ENCODE results near the gene LZTFL1. TPM values are rescaled to one million over a fixed set of nuclear protein-coding genes. Genes with fewer than 3 reads are reported as not detected.

Gene LZTFL1
- total RNA-seq, 4 donors from 2014 or later: 12.6 to 30.9 (median 23.3) TPM

DNA sequence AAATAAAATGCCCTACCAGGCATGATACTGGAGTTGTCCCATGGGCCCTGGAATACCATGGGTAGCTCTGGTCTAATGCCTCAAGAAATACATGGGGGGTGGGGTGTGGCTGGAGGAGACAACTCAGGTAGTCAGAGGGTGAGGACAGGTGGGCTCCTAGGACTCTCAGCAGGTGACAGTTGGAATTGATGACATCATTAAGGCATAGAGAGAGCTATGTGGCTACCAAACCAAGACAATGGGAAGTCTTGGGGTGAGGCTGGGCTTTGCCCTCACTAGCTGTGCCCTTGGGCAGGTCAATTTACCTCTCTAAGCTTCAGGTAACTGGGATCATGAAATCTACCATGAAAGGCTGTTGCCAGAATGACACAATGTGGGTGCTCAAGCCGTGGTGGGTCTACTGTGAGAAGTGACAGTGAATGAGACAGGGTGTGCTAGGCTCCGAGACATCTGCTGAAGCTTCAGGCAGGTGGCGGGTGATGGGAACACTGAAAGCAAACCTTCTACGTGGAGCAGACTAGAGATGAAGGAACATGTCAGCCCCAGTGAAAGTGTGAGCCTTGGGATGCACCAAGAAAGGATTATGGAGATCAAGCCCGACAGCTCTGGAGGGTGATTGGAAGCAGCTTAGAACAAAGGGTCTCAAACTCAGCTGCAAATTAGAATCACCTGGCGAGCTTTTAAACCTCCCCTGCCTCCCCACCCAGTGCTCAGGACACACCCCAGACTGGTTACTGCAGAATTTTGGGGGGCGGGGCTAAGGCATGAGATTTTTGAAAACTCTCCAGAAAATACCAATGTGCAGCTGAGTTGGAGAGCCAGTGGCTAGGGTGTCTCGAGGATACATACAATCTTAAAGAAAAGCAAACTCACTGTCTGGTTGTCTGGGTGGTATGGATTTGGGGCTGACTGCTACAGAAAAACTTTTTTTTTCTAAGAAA is 67.1 kb downstream of the LZTFL1 start:
- 71 to 74% methylated on average over 6 to 8 of the region's 8 CpGs for WGBS, 2 donors (ENCODE audit: low coverage in 1 of 2)
- no peaks in the 10 kb centered on the region for H3K9me3 ChIP-seq

DNA sequence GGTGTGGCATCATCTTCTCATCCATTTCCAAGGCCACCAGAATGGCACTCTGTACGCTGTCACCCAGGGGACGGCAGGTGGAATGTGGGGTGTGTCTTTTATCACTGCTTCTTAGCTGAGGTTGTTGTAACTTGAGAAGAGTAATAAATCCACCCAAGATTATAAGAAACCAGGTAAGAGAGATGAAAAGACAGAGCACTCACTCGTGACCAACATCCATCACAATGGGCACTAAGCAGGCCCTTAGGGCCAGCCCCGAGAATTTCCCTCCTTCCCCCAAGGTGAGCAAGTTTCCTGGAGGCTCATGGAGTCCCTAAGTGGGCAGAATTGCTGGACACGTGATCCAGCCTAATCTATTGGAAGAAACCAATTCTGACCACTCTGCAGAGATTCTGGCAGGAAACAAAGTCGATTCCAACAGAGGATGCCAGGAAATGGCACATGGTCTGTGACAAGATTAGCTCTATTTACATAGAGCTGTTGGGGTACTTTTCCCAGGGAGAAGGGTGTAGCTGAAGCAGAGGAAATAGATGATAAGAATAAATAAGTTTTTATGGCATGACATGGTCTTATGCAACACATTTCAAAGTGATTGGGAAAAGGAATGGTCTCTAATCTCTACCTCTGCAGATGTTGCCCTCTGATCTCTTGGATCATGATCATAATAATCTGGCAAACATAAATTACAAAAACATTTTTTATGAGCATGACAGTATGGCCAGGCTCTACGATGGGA is 68.0 kb downstream of the LZTFL1 start:
- no peak overlapping the region for H3K27ac ChIP-seq
- peaks cover 3% of the 10 kb centered on the region for H3K27me3 ChIP-seq
- no peak for ATAC-seq
- 62 to 100% methylated on average over 1 to 5 of the region's 7 CpGs for WGBS, 2 donors (ENCODE audit: low coverage in 1 of 2)
- H3K4me1 ChIP-seq: no peaks in the 10 kb centered on the region
- no peaks in the 10 kb centered on the region for H3K36me3 ChIP-seq
- H3K9me3 ChIP-seq: no peaks in the 10 kb centered on the region
- H3K4me3 ChIP-seq: no peak overlapping the region
- TF ChIP-seq, protein P1, sequence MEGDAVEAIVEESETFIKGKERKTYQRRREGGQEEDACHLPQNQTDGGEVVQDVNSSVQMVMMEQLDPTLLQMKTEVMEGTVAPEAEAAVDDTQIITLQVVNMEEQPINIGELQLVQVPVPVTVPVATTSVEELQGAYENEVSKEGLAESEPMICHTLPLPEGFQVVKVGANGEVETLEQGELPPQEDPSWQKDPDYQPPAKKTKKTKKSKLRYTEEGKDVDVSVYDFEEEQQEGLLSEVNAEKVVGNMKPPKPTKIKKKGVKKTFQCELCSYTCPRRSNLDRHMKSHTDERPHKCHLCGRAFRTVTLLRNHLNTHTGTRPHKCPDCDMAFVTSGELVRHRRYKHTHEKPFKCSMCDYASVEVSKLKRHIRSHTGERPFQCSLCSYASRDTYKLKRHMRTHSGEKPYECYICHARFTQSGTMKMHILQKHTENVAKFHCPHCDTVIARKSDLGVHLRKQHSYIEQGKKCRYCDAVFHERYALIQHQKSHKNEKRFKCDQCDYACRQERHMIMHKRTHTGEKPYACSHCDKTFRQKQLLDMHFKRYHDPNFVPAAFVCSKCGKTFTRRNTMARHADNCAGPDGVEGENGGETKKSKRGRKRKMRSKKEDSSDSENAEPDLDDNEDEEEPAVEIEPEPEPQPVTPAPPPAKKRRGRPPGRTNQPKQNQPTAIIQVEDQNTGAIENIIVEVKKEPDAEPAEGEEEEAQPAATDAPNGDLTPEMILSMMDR (IDR thresholded peaks at IDR 0.05): no peak
- TF ChIP-seq POLR2AphosphoS5 (IDR thresholded peaks at IDR 0.05): no peak
- TF ChIP-seq POLR2A (IDR thresholded peaks at IDR 0.05): no peak
- TF ChIP-seq EP300 (IDR thresholded peaks at IDR 0.05): no peak

More for the DNA sequence above, 67.1 kb downstream of the LZTFL1 start:
- Histone ChIP-seq H3K4me3 (no peak overlapping the region), H3K4me1 (no peaks in the 10 kb centered on the region), H3K27ac (no peak overlapping the region), H3K36me3 (no peaks in the 10 kb centered on the region), H3K27me3 (peaks cover 3% of the 10 kb centered on the region)
- ATAC-seq: no peak
- TF ChIP-seq, protein P1 (IDR thresholded peaks at IDR 0.05): no peak
- TF ChIP-seq EP300 (IDR thresholded peaks at IDR 0.05) (no peak), POLR2AphosphoS5 (IDR thresholded peaks at IDR 0.05) (no peak), POLR2A (IDR thresholded peaks at IDR 0.05) (no peak)

Other genes starting within 250 kb of the LZTFL1 start
- 10 to 100 TPM; 17.3 to 42.7 (median 33.3) TPM for gene LIMD1, start 247.4 kb downstream of the LZTFL1 start, total RNA-seq
- gene SACM1L, start 152.7 kb downstream of the LZTFL1 start, total RNA-seq: 10 to 100 TPM; 31.9 to 52.6 (median 38.2) TPM
- gene SLC6A20, start 45.6 kb downstream of the LZTFL1 start, total RNA-seq: 1 to 10 TPM in 1 of 4 donors, under 1 TPM in 3; 0.16 to 1.1 (median 0.26) TPM
- gene CCR9, start 44.4 kb upstream of the LZTFL1 start, total RNA-seq: not detected
- gene CXCR6, start 101.3 kb upstream of the LZTFL1 start, total RNA-seq: 1 to 10 TPM in 1 of 4 donors, under 1 TPM in 2, not detected in 1; 0.54 to 3.5 (median 0.87) TPM
- gene FYCO1, start 153.7 kb upstream of the LZTFL1 start, total RNA-seq: 100 to 1,000 TPM in 2 of 4 donors, 10 to 100 TPM in 2; 66.8 to 144 (median 97.3) TPM
- under 1 TPM in 3 of 4 donors, not detected in 1; under 0.01 to 0.07 (median 0.04) TPM for gene XCR1, start 185.4 kb upstream of the LZTFL1 start, total RNA-seq

All from gastroesophageal sphincter (tissue), 4 donors.